ENCODE data around the gene PPP1R37. TPM values are rescaled to one million over a fixed set of nuclear protein-coding genes. Genes with fewer than 3 reads are reported as not detected.

Gene PPP1R37
- total RNA-seq, 3 donors from 2014 or later (not counting 1 experiment from before 2014, with no cell fraction given): 23.8 to 29.3 (median 25.0) TPM

DNA sequence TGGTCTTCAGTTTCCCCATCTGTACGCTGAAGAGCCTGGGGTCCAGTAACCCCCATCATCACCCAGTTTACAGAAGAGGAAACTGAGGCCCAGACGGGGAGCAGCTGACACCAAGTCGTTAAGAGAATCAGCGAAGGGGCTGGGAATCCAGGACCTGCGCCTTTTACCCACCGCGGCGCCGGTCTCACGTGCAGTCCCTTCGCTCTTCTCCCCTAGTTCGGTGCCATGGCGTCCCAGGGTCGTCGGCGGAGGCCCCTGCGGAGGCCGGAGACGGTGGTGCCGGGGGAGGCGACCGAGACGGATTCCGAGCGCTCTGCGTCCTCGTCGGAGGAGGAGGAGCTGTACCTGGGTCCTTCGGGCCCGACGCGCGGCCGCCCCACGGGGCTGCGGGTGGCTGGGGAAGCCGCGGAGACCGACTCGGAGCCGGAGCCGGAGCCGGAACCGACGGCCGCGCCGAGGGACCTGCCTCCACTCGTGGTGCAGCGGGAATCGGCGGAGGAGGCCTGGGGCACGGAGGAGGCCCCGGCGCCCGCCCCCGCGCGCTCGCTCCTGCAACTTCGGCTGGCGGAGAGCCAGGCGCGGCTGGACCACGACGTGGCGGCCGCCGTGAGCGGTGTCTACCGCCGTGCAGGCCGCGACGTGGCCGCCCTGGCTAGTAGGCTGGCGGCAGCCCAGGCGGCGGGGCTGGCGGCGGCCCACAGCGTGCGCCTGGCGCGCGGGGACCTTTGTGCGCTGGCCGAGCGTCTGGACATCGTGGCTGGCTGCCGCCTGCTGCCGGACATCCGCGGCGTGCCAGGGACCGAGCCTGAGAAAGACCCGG is 86.3 kb downstream of the PPP1R37 start:
- Mint-ChIP-seq H3K36me3 (no peaks in the 10 kb centered on the region), H3K27me3 (ENCODE audit: low read depth in 2 of 2) (no peaks in the 10 kb centered on the region), H3K27ac (peak overlapping the region; percentile 93 to 96), H3K4me3 (peak overlapping the region; percentile 96), H3K4me1 (peaks cover 11 to 35% of the 10 kb centered on the region in 2 donors), H3K9me3 (no peaks in the 10 kb centered on the region)
- Histone ChIP-seq H3K4me3 (ENCODE audit: low read length) (peak overlapping the region; percentile 86), H3K36me3 (ENCODE audit: control insufficient read depth, insufficient read depth, low read length) (peaks cover 12% of the 10 kb centered on the region), H3K27me3 (ENCODE audit: control insufficient read depth, insufficient read depth, low read length) (no peaks in the 10 kb centered on the region), H3K9me3 (ENCODE audit: control insufficient read depth, insufficient read depth, low read length) (no peaks in the 10 kb centered on the region), H3K4me1 (ENCODE audit: control insufficient read depth, insufficient read depth, low read length) (peaks cover 34% of the 10 kb centered on the region), H3K27ac (ENCODE audit: low read length) (peak overlapping the region; percentile 78)
- DNase-seq: peak; percentile 53 to 59
- intact Hi-C loops (cut with micrococcal nuclease): loop anchor here (2.0 to 5.0 kb wide), 3 partner anchors 86 to 318 kb away; partner anchors contain the start of genes GEMIN7, PPM1N, PPP1R37 and RTN2
- TF ChIP-seq, protein P1, sequence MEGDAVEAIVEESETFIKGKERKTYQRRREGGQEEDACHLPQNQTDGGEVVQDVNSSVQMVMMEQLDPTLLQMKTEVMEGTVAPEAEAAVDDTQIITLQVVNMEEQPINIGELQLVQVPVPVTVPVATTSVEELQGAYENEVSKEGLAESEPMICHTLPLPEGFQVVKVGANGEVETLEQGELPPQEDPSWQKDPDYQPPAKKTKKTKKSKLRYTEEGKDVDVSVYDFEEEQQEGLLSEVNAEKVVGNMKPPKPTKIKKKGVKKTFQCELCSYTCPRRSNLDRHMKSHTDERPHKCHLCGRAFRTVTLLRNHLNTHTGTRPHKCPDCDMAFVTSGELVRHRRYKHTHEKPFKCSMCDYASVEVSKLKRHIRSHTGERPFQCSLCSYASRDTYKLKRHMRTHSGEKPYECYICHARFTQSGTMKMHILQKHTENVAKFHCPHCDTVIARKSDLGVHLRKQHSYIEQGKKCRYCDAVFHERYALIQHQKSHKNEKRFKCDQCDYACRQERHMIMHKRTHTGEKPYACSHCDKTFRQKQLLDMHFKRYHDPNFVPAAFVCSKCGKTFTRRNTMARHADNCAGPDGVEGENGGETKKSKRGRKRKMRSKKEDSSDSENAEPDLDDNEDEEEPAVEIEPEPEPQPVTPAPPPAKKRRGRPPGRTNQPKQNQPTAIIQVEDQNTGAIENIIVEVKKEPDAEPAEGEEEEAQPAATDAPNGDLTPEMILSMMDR (IDR thresholded peaks at IDR 0.05): no peak
- 5% methylated on average over 97 of the region's 97 CpGs for WGBS (ENCODE audit: insufficient coverage)
- no peak for ATAC-seq

DNA sequence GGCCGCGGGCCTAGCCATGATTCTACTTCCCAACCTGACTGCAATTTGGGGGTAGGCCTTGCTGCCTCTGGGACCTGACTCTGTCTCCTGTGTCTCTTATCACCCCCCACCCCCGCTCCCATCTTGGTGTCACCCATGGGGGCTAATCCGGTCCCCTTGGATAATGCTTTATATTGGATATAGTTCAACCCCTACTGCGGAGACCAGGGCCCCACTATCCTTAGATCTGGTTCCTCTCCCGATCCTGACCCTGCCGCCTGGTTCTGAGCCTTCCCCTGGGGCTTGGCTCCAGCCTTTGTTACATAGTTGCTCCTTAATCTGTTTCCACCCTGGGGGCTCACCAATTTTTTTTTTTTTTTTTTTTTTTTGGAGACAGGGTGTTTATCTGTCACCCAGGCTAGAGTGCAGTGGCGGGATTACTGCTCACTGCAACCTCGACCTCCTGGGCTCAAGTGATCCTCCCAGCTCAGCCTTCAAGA is 87.0 kb downstream of the PPP1R37 start:
- peak in 1 of 2 donors; percentile 10 for DNase-seq
- no peak for ATAC-seq
- peaks cover 34% of the 10 kb centered on the region for H3K4me1 ChIP-seq (ENCODE audit: control insufficient read depth, insufficient read depth, low read length)
- peaks cover 11 to 38% of the 10 kb centered on the region in 2 donors for H3K4me1 Mint-ChIP-seq
- no peaks in the 10 kb centered on the region for H3K9me3 ChIP-seq (ENCODE audit: control insufficient read depth, insufficient read depth, low read length)
- H3K27ac Mint-ChIP-seq: peak overlapping the region; percentile 69 to 74
- H3K4me3 Mint-ChIP-seq: peak overlapping the region; percentile 82
- H3K36me3 Mint-ChIP-seq: no peaks in the 10 kb centered on the region
- no peak overlapping the region for H3K4me3 ChIP-seq (ENCODE audit: low read length)
- TF ChIP-seq, protein P1 (IDR thresholded peaks at IDR 0.05): no peak
- H3K27ac ChIP-seq (ENCODE audit: low read length): no peak overlapping the region
- H3K9me3 Mint-ChIP-seq: no peaks in the 10 kb centered on the region
- H3K36me3 ChIP-seq (ENCODE audit: control insufficient read depth, insufficient read depth, low read length): peaks cover 12% of the 10 kb centered on the region
- H3K27me3 ChIP-seq (ENCODE audit: control insufficient read depth, insufficient read depth, low read length): no peaks in the 10 kb centered on the region
- H3K27me3 Mint-ChIP-seq (ENCODE audit: low read depth in 2 of 2): no peaks in the 10 kb centered on the region
- intact Hi-C loops (cut with micrococcal nuclease): loop anchor here (2.0 to 5.0 kb wide), 3 partner anchors 87 to 317 kb away; partner anchors contain the start of genes GEMIN7, PPM1N, PPP1R37 and RTN2
- WGBS (ENCODE audit: insufficient coverage): 74% methylated on average over 8 of the region's 9 CpGs

DNA sequence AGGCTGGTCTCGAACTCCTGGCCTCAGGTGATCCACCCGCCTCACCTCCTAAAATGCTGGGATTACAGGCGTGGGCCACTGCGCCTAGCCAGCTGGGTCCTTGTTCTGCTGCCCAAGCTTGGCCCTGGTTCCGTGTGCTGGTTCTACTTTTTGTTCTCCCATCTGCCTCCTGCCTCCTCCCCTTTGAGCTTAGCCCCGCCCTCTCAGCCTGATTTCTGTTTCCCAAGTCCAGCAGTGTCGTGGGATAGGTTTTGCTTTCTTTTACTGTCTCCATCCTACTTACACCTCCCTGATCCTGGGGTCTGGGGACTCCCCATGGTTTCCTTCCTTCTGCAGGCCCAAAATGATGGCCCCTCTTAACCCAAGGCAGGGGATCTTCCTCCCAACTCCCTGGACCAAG is 88.0 kb downstream of the PPP1R37 start:
- no peaks in the 10 kb centered on the region for H3K27me3 Mint-ChIP-seq (ENCODE audit: low read depth in 2 of 2)
- no peaks in the 10 kb centered on the region for H3K36me3 Mint-ChIP-seq
- Histone ChIP-seq H3K4me3 (ENCODE audit: low read length) (no peak overlapping the region), H3K27me3 (ENCODE audit: control insufficient read depth, insufficient read depth, low read length) (no peaks in the 10 kb centered on the region), H3K9me3 (ENCODE audit: control insufficient read depth, insufficient read depth, low read length) (no peaks in the 10 kb centered on the region), H3K4me1 (ENCODE audit: control insufficient read depth, insufficient read depth, low read length) (peaks cover 34% of the 10 kb centered on the region), H3K36me3 (ENCODE audit: control insufficient read depth, insufficient read depth, low read length) (peaks cover 12% of the 10 kb centered on the region), H3K27ac (ENCODE audit: low read length) (no peak overlapping the region)
- peak overlapping the region; percentile 82 for H3K4me3 Mint-ChIP-seq
- DNase-seq: peak in 1 of 2 donors; percentile 3
- ATAC-seq: no peak
- H3K27ac Mint-ChIP-seq: peak overlapping the region; percentile 69 to 74
- 94% methylated on average over 7 of the region's 7 CpGs for WGBS (ENCODE audit: insufficient coverage)
- peaks cover 11 to 38% of the 10 kb centered on the region in 2 donors for H3K4me1 Mint-ChIP-seq
- TF ChIP-seq, protein P1 (IDR thresholded peaks at IDR 0.05): no peak
- intact Hi-C loops (cut with micrococcal nuclease): no loop called here
- no peaks in the 10 kb centered on the region for H3K9me3 Mint-ChIP-seq

Measured in natural killer cell (primary cell).